Upper lobe of right lung (tissue), 1 donor: Measurements from ENCODE around the gene SUGCT. TPM values are rescaled to one million over a fixed set of nuclear protein-coding genes. Genes with fewer than 3 reads are reported as not detected.

ENCODE experiments used
- ATAC-seq: fragments of 200-7000 bp; cut with Tn5 transposase; one replicate; pipeline ENCODE4 v1.9.1; 2020; ENCODE audit warnings: mild to moderate bottlenecking, moderate library complexity
- DNase-seq: peaks from one replicate; pipeline ENCODE4 v3.0.0-alpha.2; 2020
- H3K27ac ChIP-seq: fragments of 200-600 bp; one replicate; pipeline ENCODE4 v1.8.0; 2022
- H3K27me3 ChIP-seq: fragments of 200-600 bp; one replicate; pipeline ENCODE4 v1.8.0; 2022; ENCODE audit warnings: mild to moderate bottlenecking
- H3K36me3 ChIP-seq: fragments of 200-600 bp; one replicate; pipeline ENCODE4 v1.8.0; 2022
- H3K4me1 ChIP-seq: fragments of 200-600 bp; one replicate; pipeline ENCODE4 v1.8.0; 2022
- H3K4me3 ChIP-seq: fragments of 200-600 bp; one replicate; pipeline ENCODE4 v1.8.0; 2022; ENCODE audit warnings: mild to moderate bottlenecking
- H3K9me3 ChIP-seq: fragments of 200-600 bp; one replicate; pipeline ENCODE4 v1.8.0; 2022
- intact Hi-C: fragments of 100-400 bp; cut with DNase I; formaldehyde crosslinking; loops from one replicate; pipeline ENCODE4 v1.11.0; 2022
- total RNA-seq: library from RNA; stranded (reverse); fragmentation: NEBNext Ultra II Directional; extraction: Animal tissue kit (Norgen Biotek cat#: 25700); gene quantifications from one replicate; pipeline ENCODE4 v1.2.1, GENCODE V29; 2021
- TF ChIP-seq, protein P1 (sequence below): fragments of 200-600 bp; IDR thresholded peaks from one replicate; pipeline ENCODE4 v1.8.0; 2022; ENCODE audit warnings: antibody characterized with exemption
- donor health status: DM: no; HTN: yes; CAD: no; lungs with severe emphysema.

Gene SUGCT
- total RNA-seq, 1 donor from 2014 or later: 4.1 TPM

DNA sequence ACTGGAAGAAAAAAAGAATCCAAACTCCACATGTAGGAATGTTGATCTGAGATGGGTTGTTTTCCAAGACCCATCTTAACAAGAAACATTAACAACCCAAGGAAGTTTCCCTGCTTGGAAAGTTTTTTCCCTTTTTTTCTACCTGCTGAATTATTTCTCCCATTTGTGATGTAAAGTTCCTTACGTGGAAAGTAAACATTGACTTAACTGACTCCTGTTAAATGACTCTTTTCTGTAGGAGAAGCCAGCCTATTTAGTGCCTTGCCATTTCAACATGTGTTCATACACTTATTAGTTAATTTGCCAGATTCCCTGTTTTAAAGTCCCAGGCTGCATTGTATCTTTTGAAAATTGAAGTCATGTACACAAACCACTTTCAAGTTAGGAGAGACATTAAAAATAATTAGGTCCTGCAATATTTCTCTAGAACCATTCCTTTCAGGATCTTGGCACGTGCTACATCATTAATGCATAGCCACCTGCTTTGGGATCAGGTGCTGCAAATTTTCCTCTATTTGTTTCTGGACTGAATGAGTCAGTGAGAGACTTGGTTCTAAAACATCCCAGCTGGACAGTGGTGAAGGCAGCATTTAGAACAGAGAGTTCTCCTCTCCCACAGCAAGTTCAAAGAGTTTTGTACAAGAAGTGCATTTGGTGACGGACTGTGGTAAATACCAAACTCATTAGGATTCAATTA is 698.5 kb downstream of the SUGCT start:
- DNase-seq (no peak), ATAC-seq (no peak)
- intact Hi-C loops: no loop called here
- Histone ChIP-seq H3K4me1 (no peaks in the 10 kb centered on the region), H3K4me3 (no peak overlapping the region), H3K36me3 (no peaks in the 10 kb centered on the region), H3K27ac (no peak overlapping the region), H3K9me3 (no peaks in the 10 kb centered on the region), H3K27me3 (no peaks in the 10 kb centered on the region)
- TF ChIP-seq, protein P1, sequence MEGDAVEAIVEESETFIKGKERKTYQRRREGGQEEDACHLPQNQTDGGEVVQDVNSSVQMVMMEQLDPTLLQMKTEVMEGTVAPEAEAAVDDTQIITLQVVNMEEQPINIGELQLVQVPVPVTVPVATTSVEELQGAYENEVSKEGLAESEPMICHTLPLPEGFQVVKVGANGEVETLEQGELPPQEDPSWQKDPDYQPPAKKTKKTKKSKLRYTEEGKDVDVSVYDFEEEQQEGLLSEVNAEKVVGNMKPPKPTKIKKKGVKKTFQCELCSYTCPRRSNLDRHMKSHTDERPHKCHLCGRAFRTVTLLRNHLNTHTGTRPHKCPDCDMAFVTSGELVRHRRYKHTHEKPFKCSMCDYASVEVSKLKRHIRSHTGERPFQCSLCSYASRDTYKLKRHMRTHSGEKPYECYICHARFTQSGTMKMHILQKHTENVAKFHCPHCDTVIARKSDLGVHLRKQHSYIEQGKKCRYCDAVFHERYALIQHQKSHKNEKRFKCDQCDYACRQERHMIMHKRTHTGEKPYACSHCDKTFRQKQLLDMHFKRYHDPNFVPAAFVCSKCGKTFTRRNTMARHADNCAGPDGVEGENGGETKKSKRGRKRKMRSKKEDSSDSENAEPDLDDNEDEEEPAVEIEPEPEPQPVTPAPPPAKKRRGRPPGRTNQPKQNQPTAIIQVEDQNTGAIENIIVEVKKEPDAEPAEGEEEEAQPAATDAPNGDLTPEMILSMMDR: no peak

DNA sequence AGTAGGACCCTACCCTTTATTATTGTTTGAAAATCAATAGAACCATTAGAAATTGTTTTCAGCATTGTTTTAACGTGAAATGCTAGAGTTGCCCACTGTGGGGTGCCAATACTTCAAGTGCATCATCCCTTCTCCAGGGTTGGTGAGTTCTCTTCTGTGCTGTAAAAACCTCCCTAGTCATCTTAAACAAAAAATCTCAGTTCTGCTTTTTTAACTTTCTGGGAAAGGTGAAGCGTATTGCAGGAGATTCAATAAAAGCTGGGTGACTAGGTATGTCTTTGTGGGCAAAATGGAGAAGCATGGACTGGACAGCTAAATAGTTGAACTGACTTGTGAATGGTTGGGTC is 699.1 kb downstream of the SUGCT start:
- ATAC-seq: no peak
- intact Hi-C loops: no loop called here
- Histone ChIP-seq H3K9me3 (no peaks in the 10 kb centered on the region), H3K27ac (no peak overlapping the region), H3K36me3 (no peaks in the 10 kb centered on the region), H3K4me3 (no peak overlapping the region), H3K4me1 (no peaks in the 10 kb centered on the region), H3K27me3 (no peaks in the 10 kb centered on the region)
- DNase-seq: no peak
- TF ChIP-seq, protein P1: no peak

DNA sequence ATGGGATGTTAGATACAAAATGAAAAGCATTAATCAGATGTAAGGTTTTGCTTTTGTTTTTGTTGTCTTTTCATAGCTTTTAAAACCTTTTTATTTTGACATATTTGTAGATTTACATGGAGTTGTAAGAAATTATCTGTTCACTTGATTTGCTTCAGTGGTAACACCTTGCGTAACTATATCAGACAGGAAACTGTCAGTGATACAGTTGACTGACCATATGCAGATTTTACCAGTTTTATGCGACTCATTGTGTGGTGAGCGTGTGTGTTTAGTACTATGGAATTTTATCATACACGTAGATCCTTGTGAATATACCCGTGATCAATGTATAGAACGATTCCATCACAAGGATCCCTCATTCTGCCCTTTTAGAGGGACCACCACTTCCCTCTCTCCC is 701.4 kb downstream of the SUGCT start:
- no peak for ATAC-seq
- Histone ChIP-seq H3K4me1 (no peaks in the 10 kb centered on the region), H3K27ac (no peak overlapping the region), H3K9me3 (peaks cover 5% of the 10 kb centered on the region), H3K36me3 (no peaks in the 10 kb centered on the region), H3K27me3 (no peaks in the 10 kb centered on the region), H3K4me3 (no peak overlapping the region)
- TF ChIP-seq, protein P1: no peak
- intact Hi-C loops: no loop called here
- DNase-seq: no peak

DNA sequence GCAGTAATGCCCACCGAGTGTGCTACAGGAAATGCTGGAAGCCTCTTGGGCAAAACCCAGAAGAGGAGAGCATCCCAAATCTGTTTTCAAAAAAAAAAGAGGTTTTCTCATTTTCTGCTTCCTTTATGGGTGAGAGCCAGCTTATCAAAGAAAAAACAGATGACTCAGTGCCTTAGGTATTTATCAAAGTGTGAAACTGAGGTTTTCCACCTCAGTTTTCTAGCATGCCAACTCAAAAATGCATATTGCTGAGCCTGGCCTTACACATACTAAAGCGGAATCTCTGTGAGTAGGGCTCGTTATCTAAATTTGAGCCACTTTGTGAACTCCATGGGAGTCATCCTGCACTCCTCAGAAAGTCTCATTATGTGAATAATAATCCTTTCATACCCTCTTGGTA is 705.1 kb downstream of the SUGCT start:
- Histone ChIP-seq H3K27ac (no peak overlapping the region), H3K4me1 (no peaks in the 10 kb centered on the region), H3K4me3 (no peak overlapping the region), H3K9me3 (peaks cover 5% of the 10 kb centered on the region), H3K27me3 (no peaks in the 10 kb centered on the region), H3K36me3 (no peaks in the 10 kb centered on the region)
- TF ChIP-seq, protein P1: no peak
- no peak for DNase-seq
- intact Hi-C loops: no loop called here
- no peak for ATAC-seq

DNA sequence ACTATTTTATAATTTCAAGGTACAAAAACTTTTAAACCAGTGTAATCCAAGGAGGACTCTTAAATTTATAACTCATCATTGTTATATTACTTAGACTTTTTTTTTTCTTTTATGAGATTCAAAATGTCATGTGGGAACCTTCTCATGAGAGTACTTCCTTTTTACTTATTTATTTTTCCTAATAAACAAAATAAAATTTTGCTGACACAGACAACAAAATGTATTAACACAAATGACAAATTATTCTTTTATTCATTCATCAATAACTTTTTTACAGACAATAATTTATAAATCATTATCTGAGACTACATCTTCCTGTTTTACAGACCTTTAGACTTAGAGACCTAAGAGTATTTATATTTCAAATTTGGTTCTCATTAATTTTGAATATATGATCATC is 706.2 kb downstream of the SUGCT start:
- Histone ChIP-seq H3K4me1 (no peaks in the 10 kb centered on the region), H3K9me3 (peaks cover 5% of the 10 kb centered on the region), H3K27ac (no peak overlapping the region), H3K27me3 (no peaks in the 10 kb centered on the region), H3K36me3 (no peaks in the 10 kb centered on the region), H3K4me3 (no peak overlapping the region)
- TF ChIP-seq, protein P1: no peak
- intact Hi-C loops: no loop called here
- DNase-seq (no peak), ATAC-seq (no peak)

DNA sequence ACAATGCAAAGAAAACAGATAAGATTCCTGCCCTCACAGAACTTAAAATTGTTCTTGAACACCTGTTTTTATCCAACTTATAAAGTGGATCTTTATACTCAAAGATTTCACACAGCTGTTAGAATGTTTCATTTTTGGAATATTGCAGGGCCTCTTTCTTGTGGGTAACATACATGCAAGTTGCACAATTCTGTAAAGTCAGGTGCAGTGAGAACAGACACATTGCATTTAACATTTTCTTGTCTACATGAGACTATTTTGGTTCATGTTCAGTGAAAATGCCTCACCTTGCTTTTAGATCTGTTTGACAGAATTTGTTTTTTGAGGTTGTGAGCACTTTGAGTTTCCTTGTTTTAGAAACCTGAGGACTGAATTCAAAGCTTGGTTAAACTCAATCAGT is 707.8 kb downstream of the SUGCT start:
- intact Hi-C loops: no loop called here
- ATAC-seq (no peak), DNase-seq (no peak)
- TF ChIP-seq, protein P1: no peak
- Histone ChIP-seq H3K4me3 (no peak overlapping the region), H3K27me3 (no peaks in the 10 kb centered on the region), H3K27ac (no peak overlapping the region), H3K36me3 (no peaks in the 10 kb centered on the region), H3K9me3 (peaks cover 5% of the 10 kb centered on the region), H3K4me1 (no peaks in the 10 kb centered on the region)
